ENCODE data around the gene RFFL.

The RFFL gene

DNA sequence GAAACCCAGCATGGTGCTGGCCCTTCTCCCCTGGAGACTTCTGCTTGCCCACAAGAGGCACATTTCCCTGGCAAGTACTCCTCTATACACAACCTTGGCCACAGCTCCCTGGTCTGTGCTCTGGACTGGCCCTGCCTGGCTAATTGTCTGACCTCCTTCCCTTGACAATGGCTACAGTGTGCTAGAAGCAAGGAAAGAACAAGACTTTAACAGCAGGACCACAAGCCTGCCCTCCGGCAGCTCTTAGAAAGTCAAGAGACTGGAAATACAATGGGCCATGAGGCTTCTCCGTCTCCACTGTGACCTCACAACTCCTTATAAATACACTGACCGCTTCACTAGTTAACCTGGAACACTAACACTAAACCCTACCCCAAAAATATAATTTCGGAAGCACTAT lies 46.5 kb downstream of the RFFL start:
- POLR2A ChIA-PET: no interaction called here
- TF ChIP-seq CTCF (IDR thresholded peaks at IDR 0.05; ENCODE audit: control extremely low read depth, extremely low read depth, low read depth, missing control alignments): no peak
- no peak for DNase-seq (ENCODE audit: extremely low spot score)
- CTCF ChIA-PET: interaction anchor here (1.6 kb wide), 1 partner anchor 73 kb away, joined by 6 read pairs; no protein-coding TSS in a partner anchor

DNA sequence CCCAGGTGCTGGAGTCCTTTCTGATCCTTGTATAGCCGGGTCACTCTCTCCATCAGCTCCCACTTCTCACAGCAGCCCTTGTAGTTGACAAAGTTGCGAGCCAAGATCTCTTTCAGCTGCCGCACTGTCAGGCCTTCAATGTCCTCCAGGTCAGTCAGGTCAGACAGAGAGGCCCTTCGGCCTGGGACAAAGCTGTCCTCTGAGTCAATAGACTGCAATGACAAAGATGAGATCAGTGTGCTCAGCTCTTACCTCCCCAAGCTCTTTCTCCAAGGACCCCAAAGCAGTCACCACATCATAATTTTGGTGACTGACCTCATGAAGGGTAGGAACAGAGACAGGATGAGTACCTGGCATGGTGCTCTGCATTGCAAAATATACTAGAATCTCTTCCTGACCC lies 47.1 kb downstream of the RFFL start:
- ChIA-PET POLR2A (no interaction called here), CTCF (interaction anchor here (1.5 to 1.6 kb wide), 3 partner anchors 11 to 74 kb away, joined by 3 to 6 read pairs (median 3); no protein-coding TSS in a partner anchor)
- no peak for TF ChIP-seq CTCF (IDR thresholded peaks at IDR 0.05; ENCODE audit: control extremely low read depth, extremely low read depth, low read depth, missing control alignments)
- DNase-seq (ENCODE audit: extremely low spot score): no peak

DNA sequence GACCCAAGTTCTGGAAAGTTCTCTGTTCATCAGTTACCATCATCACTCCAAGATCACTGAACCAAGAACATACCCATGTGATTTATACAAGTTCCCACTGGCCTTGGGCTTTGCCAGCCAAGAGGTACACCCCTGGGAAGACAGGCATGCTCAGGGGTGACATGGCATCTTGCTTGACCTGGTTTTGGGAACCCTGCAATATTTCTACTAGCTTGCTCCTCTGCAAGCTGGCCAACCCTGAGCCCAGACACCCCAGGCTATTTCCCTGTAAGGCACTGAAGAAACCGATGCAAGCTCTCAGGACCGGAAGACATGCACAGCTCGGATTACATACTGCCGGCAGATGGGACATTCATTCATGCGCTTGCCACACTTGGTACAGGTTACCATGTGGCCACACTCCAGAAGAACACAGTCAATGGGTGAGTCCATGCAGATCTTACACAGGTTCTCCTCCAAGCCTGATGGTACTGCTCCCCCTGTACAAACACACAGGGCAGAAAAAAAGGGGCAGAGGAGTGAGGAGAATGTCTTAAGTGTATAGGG lies 51.8 kb downstream of the RFFL start:
- ChIA-PET POLR2A (no interaction called here), CTCF (interaction anchor here (0.9 to 2.3 kb wide), 5 partner anchors 8 to 108 kb away, joined by 3 to 7 read pairs (median 4); partner anchors contain the start of gene RAD51D)
- no peak for DNase-seq (ENCODE audit: extremely low spot score)
- no peak for TF ChIP-seq CTCF (IDR thresholded peaks at IDR 0.05; ENCODE audit: control extremely low read depth, extremely low read depth, low read depth, missing control alignments)

- POLR2A ChIA-PET: interaction anchor here (0.6 to 0.7 kb wide), 2 partner anchors 599 to 1591 kb away, joined by 3 to 5 read pairs; partner anchors contain the start of gene MRM1
- CTCF ChIA-PET: interaction anchor here (1.8 to 3.0 kb wide), 4 partner anchors 12 to 80 kb away, joined by 4 to 10 read pairs (median 7); no protein-coding TSS in a partner anchor
- DNase-seq (ENCODE audit: extremely low spot score): no peak
- TF ChIP-seq CTCF (IDR thresholded peaks at IDR 0.05; ENCODE audit: control extremely low read depth, extremely low read depth, low read depth, missing control alignments): no peak
Observed at GRCh38 chr17:35010093-35010492, 53.4 kb downstream of the RFFL start.

- DNase-seq (ENCODE audit: extremely low spot score): no peak
- CTCF ChIA-PET: no interaction called here
- no peak for TF ChIP-seq CTCF (IDR thresholded peaks at IDR 0.05; ENCODE audit: control extremely low read depth, extremely low read depth, low read depth, missing control alignments)
- POLR2A ChIA-PET: no interaction called here
Observed at GRCh38 chr17:35006961-35007360, 56.5 kb downstream of the RFFL start.

DNA sequence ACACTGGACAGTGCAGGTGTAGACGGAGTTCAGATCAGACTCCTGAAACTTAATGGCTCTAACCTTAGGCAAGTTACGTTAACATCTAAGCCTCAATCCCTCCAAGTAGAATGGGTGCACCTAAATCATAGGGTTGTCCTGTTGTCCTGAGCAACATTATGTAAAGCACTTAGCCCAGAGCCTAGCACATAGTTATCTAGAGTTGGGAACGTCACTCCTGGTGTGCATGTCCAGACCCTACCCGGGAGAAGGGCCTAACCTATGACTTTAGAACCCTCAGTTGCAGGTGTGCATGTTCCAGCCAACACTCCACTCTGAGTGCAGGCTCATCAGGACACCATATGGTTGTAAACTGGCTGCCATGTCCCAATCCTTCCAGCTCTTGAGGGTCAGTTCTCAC lies 57.2 kb downstream of the RFFL start:
- POLR2A ChIA-PET: no interaction called here
- CTCF ChIA-PET: interaction anchor here (1.1 to 1.3 kb wide), 2 partner anchors 69 to 85 kb away, joined by 3 read pairs; no protein-coding TSS in a partner anchor
- no peak for DNase-seq (ENCODE audit: extremely low spot score)
- no peak for TF ChIP-seq CTCF (IDR thresholded peaks at IDR 0.05; ENCODE audit: control extremely low read depth, extremely low read depth, low read depth, missing control alignments)
